HG03457 (cell line): Measurements from ENCODE around the gene ZNF354C.

Experiments used
- ATAC-seq: cut with Tn5 transposase; IDR thresholded peaks from one replicate; pipeline ENCODE4 v1.9.1; 2021; ENCODE audit warnings: moderate number of reproducible peaks; ENCODE audit not compliant: unreplicated experiment

The ZNF354C gene

DNA sequence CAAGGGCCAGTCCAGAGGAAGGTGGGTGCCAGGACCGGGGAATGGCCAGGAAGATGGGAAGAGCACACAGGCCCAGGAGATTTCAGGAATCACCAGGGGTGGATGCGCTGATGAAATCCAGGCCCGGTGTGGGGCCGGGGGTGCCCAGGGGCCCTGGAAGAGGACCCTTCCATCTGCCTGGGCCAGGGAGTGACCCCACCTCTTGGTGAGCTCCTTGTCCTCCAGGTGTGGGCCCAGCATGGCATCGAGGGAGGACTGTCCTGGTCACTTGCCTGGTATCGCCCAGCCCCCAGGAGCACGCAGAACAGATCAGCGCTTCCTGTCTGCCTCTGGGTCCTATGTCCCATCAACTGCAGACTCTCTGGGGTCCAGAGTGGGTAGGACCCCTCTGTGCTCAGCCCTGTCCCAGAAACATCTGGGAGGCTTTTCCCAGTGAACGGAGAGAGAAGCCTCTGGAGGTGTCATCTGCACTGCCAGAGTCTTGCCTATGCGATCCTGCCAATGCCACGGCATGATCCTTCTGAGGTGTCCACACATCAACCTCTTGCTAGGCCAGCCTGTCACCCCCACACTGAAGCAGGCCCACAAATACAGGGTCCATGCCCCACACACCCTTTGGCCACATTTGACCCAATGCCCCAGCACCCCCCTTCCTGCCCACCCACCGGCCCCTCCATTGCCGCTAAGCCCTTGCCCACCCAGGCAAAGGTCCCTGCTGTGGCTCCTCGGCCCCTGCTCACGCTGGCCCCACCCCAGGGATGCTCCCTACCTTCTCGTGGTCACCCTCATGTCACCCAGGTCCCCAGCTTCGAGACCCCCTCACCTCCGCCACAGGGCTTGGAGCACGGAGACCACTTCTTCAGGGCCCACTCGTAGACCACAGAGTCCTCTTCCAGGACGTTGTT lies 67.2 kb downstream of the ZNF354C start:
- ATAC-seq = no peak

DNA sequence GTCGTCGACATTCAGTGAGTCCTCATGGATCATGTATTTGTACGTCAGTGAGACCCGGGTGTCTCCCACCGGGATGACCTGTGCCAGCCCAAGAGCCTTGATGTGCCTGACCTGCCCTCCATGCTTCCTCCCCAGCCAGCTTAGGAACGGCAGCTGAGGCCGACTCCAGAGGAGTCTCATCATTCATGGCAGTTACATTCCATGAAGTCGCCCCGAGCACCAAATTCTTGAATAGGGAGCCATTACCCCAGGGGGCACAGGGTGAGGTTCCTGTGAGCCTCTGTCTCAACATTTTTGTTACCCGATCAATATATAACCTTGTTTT lies 67.8 kb downstream of the ZNF354C start:
- ATAC-seq = no peak

DNA sequence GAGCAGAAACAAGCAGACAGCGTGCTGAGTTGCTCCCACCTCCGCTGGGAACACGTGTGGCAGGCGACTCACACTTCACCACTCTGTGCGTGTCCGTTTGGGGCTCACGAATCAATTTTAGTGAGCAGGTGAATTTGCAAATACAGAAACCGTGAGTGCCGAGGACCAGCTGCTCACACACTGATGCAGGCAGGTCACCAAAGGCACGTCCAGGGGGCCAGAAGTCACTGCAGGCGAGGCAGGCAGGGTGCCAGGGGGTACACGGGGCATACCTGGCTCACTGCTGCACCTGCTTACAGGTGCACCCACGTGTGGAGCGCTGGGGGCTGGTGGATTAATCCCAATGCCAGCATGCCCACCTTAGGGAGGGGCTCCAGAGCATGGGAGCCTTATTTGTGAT lies 68.8 kb downstream of the ZNF354C start:
- ATAC-seq = no peak

DNA sequence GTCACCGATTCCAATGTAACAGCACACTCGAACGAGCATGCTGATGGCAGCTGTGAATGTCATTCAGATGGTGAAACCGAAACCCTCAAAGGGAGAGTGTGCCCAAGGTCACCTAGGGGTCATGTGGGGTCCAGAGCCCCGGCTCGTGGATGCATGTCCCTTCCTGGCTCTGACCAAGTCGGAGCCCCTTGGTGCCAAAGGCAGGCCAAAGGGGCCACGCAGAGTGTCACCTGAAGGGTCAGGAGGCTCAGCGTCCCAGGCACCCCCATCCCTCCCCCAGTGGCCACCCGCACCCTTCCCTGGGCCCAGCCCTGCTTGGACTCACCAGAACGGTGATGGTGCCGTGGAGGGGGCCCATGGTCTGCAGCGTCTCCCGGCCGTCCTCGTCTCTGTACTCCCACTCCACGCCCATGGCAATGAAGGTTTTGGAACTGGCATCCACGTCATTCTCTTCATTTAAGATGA lies 69.5 kb downstream of the ZNF354C start:
- ATAC-seq = no peak

DNA sequence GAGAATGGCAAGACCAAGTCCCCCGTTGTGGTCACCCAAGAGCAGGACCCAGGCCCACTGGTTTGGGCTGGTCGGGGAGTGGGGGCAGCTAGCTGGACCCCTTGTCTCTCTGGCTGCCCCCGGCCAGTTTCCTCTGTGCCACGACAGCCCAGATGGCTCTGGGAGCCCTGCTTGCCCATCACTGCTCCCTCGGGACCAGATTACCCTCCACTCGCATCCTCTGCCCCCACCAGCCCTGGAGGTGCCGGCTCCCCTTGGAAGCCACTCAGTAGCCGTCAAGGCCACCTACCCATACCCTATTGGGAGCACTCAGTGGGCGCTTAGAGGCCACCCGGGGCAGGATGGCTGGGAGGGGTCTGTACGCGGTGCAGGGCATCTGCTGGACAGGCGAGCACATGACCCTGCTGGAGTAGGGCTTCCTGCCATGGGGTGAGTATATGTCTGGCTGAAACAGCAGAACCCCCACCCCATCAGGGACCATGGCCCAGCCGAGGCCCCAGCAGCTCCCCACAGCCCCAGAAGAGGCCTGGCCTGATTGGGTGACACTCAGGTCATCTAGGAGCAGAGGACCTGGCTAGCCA lies 70.0 kb downstream of the ZNF354C start:
- no peak for ATAC-seq

DNA sequence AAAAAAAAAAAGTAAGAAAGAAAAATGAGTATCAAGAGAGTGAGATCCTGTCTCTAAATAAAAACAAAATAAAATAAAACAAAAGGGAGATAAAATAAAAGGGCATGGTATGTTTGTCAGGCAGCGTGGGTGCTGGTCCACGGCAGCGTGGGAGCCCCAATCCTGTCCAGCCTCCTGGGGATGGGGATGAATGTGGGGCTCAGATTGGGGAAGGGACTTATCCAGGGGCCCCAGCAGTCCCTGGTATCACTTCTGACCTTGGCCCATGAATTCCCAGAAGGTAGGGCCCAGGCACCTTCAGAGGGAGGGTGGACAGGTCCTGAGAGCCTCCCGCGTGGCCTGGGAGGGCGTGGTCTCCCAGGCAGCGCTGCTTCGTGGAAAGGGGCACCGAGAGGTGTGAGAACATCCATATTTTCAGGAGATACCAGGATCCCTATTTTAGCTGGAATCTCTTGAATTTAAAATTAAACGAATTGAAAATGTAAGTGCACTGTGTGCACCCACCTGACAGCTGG lies 71.2 kb downstream of the ZNF354C start:
- no peak for ATAC-seq

DNA sequence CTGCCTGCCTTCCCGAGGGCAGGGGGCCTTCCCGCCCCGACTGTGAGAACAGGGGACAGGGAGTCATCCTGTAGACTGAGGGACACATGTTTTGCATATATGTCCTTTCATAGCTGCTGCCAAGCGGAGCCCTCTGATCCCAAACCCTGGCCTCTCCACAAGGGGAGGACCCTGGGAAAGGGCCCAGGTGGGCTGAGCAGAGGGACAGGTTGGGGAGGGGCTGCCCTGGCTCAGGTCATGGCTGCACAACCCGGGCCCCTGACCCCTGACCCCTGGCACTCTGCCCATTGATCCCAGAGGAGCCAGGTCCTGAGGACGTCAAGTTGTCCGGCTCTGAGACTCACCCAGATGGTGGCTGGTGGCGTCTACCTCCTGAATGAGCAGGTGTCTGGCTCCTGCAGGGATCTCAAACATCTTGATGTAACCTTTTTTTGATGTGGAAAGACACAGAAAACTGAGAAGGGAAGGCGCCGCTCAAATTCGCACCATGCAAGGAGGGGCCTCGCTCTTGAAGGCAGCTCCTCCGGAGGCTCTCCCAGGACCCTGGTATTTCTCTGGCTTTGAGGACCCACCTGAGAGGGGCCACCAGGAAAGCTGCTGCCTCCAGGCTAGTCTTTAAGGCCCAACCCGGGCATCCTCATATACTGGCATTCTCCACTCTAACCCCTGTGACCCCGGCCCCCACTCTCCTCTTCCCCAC lies 71.9 kb downstream of the ZNF354C start:
- no peak for ATAC-seq

DNA sequence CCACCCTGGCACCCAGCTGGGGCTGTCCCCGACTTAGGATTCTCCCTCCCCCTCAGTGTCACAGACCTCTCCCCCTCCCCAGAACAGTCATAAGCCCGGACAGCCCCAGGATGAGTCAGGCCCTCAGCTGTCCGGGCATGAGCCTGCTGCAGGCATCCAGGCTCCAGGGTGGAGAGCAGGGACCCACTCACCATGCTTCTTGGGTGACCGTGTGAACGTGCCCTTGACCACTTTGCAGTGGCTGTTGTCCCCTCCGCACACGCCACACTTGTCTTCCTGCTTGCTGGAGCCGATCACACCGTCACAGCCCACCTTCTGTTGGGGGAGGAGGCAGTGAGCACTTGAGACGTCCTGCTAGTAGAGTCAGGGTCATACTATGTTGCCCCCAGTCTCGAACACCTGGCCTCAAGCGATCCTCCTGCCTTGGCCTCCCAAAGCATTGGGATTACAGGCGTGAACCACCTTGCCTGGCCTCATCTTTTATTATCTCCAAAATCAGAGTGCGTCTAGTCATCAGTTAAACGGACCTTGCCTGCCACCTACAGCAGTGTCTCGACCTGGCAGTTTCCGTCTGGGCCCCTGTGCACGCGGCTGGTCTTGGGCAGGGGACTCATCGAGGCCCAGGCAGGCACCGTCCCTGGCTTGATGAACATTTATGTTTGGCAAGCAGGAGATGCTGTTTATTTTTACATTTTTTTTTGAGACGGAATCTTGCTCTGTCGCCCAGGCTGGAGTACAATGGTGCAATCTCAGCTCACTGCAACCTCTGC lies 72.6 kb downstream of the ZNF354C start:
- ATAC-seq = no peak
